Measurements from ENCODE around the gene ST6GALNAC1.

GRCh38 chr17:76674600-76674999, 31.0 kb upstream of the ST6GALNAC1 start:
- TF ChIP-seq MYC (IDR thresholded peaks at IDR 0.05; ENCODE audit: insufficient read depth, insufficient read length, insufficient replicate concordance, low read length, severe bottlenecking) = no peak
- no peak for TF ChIP-seq TCF12 (IDR thresholded peaks at IDR 0.05; ENCODE audit: low read depth, low read length)
- no peak for TF ChIP-seq CTCF (IDR thresholded peaks at IDR 0.05 in 2 of 3, conservative IDR thresholded peaks at IDR 0.05 in 1 of 3; ENCODE audit: control insufficient read depth in 2 of 3, extremely low read depth in 1 of 3, insufficient read depth in 1 of 3, low read depth in 3 of 3, low read length in 3 of 3)
- TF ChIP-seq IKZF2 (IDR thresholded peaks at IDR 0.05) = no peak
- TF ChIP-seq ZNF274 (IDR thresholded peaks at IDR 0.05; ENCODE audit: insufficient read depth, insufficient read length) = no peak
